DMS79 (cell line): ENCODE results near the gene CARD11.

Source experiments
- DNase-seq: peaks from one replicate; lab custom pipeline; 2025; lab: John Stamatoyannopoulos, UW

Gene CARD11

DNA sequence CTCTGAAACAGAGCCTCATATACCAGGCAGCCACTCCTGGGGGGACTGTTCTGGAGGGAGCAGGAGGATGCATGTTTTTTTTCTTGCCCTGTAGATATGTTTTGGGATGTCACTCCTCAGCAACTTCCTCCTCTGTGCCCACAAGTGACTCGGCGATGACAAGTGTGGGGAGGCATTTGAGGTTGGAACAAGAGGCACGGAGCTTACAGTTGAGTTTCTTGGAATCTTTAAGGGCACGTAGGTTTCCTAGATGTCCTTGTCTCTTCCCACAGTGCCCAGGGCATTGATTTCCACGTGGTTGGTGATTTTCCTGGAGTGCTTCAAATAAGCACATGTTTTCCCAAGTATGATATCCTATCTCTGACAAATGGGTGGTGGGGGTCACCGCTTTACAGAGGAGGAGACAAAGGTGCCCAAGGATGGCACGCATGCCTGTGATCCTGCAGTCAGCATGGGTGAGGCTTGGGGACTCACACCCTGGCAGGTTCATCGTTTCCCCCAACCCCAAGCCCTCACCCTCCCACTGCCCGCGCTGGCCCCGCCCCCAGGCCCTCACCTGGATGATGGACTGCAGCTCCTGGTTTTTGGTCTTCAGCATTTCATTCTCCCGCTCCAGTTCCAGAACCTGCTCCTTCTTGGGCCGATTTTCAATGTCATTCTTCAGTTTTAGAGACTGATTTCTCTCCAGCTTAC is 104.3 kb downstream of the CARD11 start:
- DNase-seq: no peak

DNA sequence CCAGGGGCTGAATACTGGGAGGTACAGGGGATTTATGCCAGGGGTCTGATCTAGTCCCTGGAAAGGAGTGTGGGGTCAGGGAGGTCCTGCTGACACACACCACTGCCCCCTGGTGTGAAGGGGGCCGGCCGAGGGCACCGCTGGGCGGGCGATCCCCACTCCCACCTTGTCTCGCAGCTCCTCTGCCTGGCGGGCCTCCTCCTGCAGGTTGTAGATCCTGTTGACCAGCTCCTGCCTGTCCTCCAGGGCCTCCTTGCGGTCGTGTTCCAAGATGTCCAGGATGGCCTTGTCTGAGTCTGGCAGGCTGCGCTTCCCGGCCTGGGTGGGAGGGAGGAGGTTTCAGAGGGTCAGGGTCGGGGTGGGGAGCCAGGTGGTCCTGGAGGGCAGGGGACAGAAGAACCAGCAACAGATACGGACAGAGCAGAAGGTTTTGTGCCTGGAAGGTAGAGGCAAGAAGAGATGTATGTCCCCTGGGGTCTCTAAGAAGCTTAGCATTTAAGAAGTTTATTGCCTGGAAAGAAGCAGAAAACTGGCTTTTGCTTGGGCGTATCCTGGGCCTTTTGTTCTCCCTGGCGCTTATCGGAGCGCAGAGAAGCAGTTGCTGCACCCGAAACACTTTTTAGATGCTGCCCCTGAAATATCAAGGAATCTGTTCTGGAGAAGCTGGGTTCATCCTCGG is 105.0 kb downstream of the CARD11 start:
- no peak for DNase-seq

DNA sequence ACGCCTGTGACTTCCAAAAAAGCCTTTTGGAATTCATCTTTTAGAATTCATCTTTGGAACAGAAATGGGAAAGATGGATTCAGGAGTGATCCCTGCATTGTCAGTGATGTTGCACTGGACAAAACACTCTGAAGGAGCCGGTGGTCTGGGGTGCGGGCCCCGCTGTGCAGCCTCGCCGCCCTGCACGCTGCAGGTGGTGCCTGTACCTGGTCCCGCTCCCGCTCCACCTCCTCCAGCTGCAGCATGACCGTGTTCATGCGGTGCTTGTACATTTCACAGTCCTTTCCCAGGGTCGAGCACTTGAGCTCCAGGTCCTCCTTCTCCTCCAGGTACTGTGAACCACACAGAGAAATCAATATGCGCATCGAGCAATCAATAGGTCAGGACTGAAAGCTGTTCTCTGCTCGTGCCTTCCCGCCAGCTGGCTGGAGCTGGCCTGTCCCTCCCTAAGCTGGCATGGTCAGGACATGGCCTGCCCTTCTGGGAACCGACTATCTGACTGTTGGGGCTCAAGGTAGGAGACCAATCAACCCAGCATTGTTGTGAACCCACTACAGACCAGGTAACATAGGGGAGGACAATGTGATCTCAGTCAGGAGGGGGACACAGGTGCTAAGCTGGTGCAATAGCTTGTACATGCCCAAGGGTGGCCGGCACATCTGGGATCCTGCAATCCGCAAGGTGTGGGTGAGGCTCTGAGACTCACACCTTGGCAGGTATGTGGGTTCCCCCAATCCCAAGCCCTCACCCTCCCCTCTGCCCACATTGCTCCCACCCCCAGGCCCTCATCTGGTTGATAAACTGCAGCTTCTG is 105.8 kb downstream of the CARD11 start:
- DNase-seq: no peak

DNA sequence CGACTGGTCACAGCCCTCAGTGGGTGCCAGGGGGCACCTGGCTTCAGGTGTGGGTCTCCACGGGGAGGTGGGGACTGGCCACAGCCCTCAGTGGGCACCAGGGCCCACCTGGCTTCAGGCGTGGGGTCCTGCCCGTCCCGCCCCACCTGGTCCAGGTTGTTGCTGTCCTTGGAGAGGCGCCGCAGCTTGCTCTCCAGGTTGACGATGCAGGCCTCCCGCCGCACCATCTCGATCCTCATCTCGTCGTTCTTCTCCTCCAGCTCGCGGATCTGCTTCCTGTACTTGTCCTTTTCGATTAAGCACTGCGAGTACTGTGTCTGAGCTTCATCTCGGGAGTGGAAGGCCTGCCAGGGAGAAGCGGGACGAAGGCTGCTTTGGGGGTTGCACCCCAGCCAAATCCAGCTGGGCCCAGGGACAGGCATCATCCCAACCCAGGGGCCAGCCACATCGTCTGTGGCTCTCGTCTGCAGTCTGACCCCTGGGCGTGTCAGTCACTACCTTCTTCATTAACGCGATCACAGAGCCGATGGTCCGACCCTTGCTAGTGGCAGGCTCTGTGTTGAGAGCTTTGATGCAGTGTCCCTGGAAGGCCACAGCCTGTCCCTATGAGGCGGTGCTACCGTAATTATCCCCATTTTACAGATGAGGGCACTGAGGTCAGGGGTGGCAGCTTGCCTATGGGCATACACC is 106.6 kb downstream of the CARD11 start:
- DNase-seq: no peak

DNA sequence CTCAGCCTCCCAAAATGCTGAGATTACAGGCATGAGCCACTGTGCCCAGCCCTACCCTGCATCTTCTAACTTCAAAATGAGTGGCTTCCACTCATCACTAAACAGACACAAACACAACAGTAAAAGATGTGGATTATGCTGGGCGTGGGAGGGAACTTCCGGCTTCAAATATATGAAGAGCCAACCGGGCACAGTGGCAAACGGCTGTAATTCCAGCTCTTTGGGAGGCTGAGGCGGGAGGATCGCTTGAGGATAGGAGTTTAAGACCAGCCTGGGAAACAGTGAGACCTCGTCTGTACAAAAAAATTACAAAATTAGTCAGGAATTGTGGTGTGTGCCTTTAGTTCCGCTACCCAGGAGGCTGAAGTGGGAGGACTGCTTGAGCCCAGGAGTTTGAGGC is 107.4 kb downstream of the CARD11 start:
- no peak for DNase-seq

DNA sequence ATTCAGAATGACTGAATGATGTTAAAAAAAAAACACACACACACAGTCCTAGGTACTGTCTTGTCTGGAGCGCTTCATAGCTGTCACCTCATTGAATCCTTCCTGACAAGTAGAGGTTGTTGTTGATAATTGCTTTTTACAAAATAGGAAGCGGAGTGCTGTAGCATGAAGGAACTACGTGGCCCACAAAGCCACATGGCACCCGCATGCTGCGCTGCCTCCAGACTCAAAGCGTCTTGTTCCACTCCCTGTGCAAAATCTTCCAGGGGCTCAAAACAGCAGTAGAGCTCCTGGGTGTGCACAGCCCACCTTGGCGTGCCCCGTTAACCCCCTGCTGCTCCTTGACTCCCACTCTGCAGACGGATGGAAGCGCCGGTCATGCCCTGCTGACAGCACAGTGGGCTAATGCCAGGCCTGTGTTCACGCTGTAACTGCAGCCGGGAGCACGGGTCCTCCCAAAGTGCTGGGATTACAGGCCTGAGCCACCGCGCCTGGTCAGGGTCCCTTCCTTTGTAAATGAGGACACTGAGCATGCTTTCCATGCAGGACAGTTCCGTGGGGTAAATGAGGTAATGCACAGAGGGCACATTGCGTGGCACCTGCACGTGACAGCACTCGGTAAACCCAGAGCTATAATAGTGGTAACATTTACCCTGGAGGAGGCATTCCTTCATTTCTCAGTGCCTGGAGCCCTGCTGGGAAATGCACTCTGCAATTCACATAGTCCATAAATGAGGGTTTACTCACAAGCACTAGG is 108.5 kb downstream of the CARD11 start:
- DNase-seq: no peak

DNA sequence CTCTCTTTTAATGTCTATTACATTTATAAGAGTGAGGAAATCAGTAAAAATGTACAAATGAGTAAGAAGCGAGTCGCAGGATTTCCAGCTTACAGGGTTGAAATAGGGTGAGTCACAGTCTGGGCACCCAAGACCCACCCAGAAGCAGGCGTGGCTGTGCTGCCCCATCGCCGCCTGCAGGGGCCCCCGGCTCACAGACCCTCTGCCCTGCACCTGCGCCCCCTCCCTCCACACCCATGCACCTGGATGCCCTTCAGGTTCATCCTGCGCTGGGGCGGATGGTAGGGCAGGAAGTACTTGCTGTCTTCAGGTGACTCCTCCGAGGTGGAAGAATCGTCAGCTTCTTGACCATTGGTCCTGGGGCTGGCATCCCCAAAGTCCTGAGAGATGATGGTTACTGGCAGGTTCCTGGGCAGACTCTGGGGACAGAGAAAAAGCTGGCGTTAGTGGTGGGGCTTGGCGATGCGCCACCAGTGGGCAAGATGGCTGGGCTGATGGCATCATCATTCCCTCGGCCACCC is 109.4 kb downstream of the CARD11 start:
- no peak for DNase-seq

DNA sequence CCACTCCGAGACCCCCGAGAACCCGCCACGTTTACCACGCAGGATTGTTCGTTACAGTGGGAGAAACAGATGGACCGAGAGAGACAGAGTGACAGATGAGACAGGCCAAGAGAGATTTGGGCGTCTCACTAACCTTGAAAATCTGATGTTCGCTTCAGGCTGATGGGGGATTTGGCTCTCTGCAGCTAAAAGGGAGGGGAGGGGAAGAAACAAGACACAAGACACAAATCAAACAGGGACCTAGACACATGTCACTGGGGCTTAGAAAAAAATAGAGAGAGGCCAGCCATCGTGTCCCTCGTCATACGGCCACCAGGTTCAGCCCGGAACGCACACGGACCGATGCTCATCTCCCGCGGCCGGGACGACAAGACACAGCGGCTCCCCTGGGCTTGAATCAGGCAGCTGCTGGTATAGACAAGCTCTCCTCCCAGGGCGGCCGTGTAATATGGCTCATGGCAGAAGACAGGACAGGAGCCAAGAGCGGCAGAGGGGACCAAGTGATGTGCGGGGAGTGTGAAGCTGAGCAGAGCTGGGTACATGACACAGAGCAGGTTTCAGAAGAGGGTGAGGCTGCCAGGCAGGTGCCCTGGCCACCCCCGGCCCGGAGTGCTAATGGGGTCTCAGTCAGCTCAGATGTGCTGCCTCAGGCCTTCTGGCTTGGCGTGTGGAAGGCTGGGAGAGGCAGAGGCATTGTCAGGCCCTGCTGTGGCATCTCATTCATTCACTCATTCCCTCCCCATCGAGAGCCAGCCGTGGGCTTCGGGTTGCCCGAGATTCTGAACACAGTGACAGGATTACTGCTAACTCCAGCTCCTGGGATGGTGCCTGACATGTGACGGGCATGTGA is 111.0 kb downstream of the CARD11 start:
- DNase-seq: no peak

DNA sequence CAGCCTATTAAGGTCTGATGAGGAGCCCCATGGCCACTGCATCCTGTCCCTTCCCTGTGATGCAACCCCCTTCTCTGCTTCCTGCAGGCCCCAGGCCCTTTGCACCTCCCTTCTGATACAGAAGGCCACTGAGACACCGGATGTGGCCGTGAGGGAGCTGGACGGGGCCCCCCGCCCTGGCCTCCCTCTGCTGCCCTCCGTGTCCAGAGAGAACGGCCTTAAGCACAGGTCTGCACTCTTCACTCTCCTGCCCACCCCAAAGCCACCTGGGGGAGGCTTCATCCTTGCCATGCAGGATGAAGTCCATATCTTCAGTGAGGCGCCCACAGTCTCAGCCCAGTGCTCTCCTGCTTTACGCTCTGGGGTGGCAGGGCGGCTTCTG is 112.6 kb downstream of the CARD11 start:
- DNase-seq: no peak

DNA sequence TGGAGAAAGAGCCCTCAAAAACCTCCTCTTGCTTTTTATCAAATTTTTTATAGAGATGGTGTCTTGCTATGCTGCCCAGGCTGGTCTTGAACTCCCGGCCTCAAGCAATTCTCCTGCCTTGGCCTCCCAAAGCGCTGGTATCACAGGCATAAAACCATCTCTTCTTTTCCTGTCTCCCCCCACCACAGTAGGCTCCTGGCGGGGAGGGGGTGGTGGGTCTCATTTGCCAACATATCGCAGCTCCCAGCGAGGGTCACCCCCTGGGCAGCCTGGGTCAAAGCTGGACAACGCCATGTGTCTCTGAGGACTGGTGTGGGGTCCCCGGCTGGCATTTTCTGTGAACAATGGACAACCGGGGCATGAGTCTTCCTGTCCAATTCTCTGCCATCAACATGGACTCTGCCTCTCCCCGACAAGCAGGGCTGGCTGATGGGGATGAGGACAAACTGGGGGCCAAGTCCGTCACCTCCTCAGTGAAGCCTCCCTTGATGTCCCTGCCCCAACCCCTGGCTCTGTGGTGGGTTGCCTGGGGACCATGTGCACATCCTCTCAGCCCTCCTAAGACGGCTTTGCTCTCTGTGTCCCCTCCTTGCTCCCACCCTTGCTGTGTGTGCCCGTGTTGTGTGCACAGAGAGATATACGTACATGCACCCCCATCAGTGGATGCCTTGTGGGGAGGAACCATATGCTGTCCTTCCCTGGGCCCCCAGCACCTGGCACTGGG is 113.2 kb downstream of the CARD11 start:
- DNase-seq: no peak

DNA sequence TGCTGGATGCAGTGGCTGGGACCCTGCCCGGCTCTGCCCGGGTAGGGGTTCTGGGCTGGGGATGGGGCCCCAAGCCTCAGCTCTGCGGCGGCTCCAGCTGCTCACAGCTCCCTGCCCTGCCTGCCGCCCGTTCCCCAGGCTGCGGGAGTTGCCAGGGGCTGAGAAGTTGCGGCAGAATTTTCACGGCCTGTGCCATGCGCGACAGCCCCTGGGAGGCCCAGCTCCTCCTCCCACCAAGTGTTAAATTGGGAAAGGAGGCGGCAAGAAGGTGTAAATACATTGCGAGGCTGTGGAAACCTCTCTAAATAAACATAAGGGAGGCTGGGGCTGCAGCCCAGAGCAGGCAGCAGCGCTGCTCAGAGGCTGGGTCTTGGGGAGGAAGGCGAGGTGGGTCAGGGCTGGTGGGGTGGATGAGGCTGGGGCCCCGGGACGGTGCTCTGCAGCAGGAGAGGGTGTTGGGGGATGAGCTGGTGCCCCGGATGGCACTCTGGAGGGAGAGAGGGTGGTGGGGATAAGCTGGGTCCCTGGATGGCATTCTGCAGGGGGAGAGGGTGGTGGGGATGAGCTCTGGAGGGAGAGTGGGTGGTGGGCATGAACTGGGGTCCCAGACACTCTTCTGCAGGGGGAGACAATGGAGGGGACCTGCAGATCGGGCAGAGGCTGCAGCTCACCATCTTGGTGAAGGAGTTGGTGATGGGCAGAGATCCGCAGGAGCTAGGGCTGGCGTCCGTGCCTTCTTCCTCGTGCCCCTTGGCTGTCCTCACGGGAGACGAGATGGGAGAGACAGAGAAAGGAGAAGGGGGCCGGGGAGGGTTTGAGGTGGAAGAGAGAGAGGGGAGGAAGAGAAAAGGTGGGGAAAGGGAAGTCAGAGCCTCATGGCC is 114.1 kb downstream of the CARD11 start:
- no peak for DNase-seq

DNA sequence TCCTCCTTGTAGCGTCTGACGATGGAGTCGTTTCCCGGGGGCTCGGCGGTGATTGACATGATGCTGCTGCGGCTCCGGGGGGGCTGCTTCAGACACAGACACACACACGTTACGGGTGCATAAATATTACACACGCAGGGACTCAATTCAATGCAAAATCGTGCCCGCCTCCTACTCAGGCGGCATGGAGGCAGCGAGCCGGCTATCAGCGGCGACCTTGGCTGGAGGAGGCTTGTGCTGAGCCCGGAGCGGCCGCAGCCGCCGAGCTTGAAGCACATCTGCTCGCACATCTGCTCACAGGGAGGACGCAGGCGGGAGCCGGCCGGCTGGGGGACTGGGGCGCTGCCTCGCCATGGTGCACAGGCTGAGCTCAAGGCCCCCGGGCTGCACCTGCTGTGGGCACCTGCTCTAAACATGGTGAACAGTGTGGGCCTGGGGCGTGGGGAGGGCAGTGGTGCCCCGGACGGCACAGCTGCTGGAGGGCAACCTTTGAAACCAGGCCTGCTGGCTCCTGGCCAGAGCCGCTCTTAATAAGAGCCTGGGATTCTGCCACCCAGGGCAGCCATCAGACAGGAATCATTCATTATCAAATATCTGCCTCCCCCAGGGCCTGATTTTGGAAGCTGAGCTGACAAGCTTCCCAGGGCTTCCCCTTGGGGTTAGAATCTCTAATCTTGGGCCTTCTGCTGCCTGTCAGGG is 114.9 kb downstream of the CARD11 start:
- peak; percentile 62 for DNase-seq

DNA sequence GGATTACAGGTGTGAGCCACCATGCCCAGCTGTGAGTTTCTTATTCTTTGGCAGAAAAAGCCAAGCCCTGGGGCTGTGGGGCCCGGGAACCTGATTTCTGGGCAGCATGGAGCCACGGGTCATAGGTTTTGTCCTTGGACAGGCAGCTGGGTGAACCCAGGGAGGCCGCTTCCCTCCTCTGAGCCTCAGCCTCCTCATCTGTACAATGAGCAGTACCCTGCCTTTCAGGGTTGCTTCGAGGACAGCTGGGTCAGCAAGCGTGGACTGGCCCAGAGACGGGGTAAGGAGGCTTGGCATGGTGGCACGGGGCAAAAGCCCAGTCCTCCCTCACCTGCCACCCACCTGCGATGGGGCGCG is 115.4 kb downstream of the CARD11 start:
- DNase-seq: no peak

DNA sequence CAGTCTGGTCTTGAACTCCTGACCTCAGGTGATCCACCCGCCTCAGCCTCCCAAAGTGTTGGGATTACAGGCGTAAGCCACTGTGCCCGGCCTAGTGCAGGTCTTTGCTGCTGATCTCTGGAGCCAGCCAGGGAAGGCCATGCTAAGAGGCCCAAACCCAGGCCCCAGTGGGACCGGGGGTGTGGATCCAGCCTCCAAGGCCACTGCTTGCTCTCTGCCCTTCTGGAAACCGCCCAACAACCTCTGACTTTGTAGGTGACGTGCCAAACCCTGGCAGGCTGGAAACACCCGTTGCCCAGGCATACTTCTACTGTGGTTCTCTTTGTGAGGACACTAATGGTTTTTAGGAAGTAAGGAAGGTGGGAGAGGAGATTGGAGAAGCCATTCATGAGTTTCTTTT is 116.1 kb downstream of the CARD11 start:
- DNase-seq: no peak

DNA sequence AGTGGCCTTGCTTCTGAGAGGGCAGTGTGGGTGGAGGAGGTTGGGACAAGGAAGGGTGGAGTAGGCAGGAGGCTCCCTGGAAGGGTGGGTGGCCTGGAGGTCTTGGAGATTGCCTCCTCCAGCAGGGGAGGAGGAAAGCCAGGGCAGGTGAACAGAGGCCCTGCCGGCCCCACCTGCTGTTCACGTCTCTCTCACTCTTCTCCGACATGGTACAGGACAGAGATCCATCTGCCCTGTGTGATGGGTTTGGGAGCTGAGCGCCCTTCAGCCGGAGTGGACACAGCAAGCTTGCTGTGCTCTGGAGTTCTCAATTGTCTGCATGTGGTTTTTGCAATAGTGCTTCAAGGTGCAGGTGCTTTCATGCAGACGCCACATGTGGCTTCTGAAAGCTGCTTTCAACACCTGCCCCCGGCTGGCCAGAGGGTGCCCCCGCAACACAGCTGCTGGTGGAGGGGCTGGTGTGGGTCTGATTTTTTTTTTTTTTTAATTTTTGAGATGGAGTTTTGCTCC is 116.7 kb downstream of the CARD11 start:
- DNase-seq: no peak

DNA sequence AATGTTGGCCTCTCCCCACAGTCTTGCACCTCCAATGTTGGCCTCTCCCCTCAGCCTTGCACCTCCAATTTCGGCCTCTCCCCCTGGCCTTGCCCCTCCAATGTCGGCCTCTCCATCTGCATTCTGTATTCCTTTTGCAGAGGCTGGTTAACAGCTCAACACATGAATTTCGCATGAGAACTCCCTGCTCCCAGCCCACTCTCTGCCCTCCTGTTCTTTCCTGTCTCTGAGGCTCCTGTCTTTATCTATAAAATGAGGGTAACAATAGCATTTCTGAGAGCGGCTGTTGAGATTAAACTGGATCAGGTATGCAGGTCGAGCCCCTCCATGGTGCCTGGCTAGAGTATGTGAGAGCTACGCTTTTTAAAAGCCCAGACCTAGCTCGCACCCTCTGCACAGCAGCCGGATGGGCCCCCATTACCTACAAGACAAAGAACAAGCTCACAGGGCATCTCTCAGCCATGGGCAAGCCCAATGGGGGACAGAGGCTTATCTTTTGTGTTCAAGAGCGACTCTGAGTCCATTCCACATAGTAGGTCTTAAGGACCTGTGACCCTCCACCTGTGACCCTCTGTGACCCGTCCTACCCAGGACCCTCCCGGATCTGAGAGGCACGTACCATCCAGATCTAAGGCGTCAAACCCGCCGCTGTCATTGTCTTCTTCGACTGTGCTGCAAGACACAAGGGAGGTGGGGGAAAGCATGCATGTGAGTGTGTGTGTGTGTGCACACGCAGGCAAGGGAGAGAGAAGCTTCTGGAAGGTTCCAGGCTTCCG is 117.4 kb downstream of the CARD11 start:
- DNase-seq: no peak
